ENCODE results near the gene NRG3. TPM values are rescaled to one million over a fixed set of nuclear protein-coding genes. Genes with fewer than 3 reads are reported as not detected.

NRG3 gene
- total RNA-seq, 4 donors from 2014 or later: 0.22 to 2.4 TPM; not detected in 2

GRCh38 chr10:82212753-82213152, 337.8 kb downstream of the NRG3 start:
- TF ChIP-seq CTCF (IDR thresholded peaks at IDR 0.05; ENCODE audit: low read depth): no peak

GRCh38 chr10:82213784-82214183, 338.8 kb downstream of the NRG3 start:
- no peak for TF ChIP-seq CTCF (IDR thresholded peaks at IDR 0.05; ENCODE audit: low read depth)

GRCh38 chr10:82221056-82221455, 346.1 kb downstream of the NRG3 start:
- no peak for TF ChIP-seq CTCF (IDR thresholded peaks at IDR 0.05; ENCODE audit: low read depth)

GRCh38 chr10:82221601-82222149, 346.7 kb downstream of the NRG3 start:
- no peak for TF ChIP-seq CTCF (IDR thresholded peaks at IDR 0.05; ENCODE audit: low read depth)

- TF ChIP-seq CTCF (IDR thresholded peaks at IDR 0.05; ENCODE audit: low read depth): no peak
Measured at GRCh38 chr10:82228701-82229100, 353.7 kb downstream of the NRG3 start.

GRCh38 chr10:82234173-82234572, 359.2 kb downstream of the NRG3 start:
- no peak for TF ChIP-seq CTCF (IDR thresholded peaks at IDR 0.05; ENCODE audit: low read depth)

GRCh38 chr10:82236084-82236731, 361.2 kb downstream of the NRG3 start:
- no peak for TF ChIP-seq CTCF (IDR thresholded peaks at IDR 0.05; ENCODE audit: low read depth)

Data from subcutaneous adipose tissue (tissue), 4 donors.